COLO668 (cell line): ENCODE measurements around the gene AUTS2.
"Not testable (repeated sequence)": the region's sequence is repeated elsewhere in the genome, so short reads cannot be mapped to it uniquely, and the experiment has no call there.

Experiments used
- DNase-seq: peaks from one replicate; lab custom pipeline; 2025; ENCODE audit not compliant: unreplicated experiment; lab: John Stamatoyannopoulos, UW

Gene AUTS2

DNA sequence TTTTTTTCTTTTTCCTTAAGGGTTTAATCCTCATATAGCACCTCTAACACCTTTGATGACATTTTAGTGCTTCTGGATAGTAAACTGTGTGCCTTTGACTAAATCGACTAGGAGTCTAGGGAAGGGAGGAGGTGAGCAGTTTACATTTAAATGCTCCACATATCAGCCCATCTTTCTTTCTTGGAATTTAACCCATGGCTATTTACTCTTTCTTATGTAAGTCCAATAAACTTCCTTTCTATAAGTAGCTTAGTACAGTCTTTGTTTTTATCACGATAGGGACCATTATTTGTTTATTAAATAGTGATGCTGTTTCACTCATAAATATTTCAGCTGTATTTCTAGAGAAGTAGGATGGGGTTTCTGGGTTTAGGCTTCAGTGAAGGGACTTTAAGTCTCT is 669.9 kb downstream of the AUTS2 start:
- no peak for DNase-seq

DNA sequence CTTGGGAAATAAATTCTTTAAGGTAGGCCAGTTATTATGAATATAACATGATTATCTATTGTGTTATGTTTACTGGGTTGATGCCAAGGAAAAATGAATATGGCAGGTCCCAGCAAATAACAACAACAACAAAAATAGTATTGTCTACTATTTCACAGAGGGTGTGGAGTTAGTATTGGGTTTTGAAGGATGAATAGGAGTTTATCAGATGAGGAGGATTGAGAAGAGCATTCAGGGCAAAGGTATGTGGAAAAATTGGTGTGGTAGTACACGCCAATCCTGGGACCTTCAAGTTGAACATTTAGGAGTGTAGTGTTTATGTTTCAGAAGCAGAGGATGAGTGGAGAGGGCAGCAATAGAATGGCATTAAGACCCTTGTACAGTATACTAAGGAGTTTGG is 671.9 kb downstream of the AUTS2 start:
- no peak for DNase-seq

- DNase-seq = no peak
Measured at GRCh38 chr7:70271617-70272081, 673.4 kb downstream of the AUTS2 start.

DNA sequence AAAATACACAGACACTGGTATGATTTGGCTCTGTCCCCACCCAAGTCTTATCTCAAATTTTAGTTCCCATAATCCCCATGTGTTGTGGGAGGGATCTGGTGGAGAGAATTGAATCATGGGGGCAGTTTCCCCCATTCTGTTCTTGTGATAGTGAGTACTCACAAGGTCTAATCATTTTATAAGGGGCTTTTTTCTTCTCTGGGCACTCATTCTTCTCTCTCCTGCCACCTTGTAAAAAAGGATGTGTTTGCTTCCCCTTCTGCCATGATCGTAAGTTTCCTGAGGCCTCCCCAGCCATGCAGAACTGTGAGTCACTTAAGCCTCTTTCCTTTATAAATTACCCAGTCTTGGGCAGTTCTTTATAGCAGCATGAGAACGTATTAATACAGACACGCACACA is 677.3 kb downstream of the AUTS2 start:
- DNase-seq = not testable (repeated sequence)

DNA sequence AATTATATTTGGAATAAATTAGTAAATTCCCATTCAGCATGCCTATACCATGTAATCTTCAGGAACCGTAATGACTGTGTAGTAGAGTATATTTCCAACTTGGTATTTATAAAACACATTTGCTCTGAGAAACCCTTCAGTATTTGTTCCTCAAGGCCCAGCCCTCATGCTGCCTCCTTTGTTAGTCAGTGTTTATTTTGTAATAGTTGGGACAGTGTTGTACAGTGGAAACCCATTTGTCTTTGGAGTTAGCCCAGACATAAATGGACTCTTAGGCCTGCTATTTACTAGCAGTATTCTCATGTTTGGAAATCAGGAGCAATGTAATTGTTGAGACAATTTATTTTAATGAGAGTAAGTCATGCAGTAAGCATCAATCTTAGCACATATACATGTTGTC is 686.9 kb downstream of the AUTS2 start:
- DNase-seq = no peak

GRCh38 chr7:70285854-70286253 is 687.6 kb downstream of the AUTS2 start:
- no peak for DNase-seq

- no peak for DNase-seq
Measured at GRCh38 chr7:70288781-70289456, 690.6 kb downstream of the AUTS2 start.

DNA sequence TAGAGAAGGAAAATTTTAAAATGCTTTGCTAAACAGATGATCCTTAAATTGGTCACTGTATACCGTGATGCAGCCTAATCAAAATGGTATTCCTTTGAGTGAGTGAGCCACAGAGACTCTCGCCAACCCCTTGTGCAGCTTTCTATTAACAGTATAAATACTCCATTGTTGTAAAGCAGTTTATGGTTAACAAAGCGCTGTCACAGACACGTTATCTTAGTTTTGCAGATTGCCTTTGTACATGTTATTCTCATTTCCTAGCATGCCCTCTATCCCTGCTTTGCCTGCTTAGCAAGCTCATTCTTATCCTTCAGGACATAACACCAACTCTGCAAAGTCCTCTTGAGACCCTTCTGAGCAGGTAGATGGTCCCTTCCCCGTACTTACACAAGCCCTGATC is 694.4 kb downstream of the AUTS2 start:
- no peak for DNase-seq

- DNase-seq = no peak
Measured at GRCh38 chr7:70294211-70294911, 696.1 kb downstream of the AUTS2 start.

GRCh38 chr7:70298780-70299471 is 700.7 kb downstream of the AUTS2 start:
- no peak for DNase-seq

GRCh38 chr7:70299472-70299807 is 701.2 kb downstream of the AUTS2 start:
- DNase-seq = no peak

GRCh38 chr7:70301673-70302185 is 703.5 kb downstream of the AUTS2 start:
- DNase-seq = no peak

- DNase-seq = no peak
Measured at GRCh38 chr7:70303309-70303708, 705.0 kb downstream of the AUTS2 start.

DNA sequence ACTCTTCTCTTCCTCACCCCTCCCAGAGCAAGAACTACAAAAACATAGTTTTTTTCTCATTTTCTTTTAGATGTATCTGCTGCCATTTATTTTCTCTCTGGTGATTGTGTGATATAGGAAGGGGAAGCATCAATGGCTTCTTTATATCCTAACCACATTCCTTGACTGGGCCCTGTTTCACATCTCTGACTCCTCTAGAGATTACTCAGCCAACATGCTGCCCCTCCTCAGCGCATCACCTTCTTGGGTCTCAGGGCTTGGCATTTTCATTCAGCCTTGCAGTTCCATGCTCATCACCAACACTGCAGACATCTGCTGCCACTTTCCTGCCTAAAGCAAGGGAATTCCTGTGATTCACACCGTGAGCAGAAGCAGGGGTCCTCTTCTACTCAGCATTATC is 705.5 kb downstream of the AUTS2 start:
- no peak for DNase-seq

- no peak for DNase-seq
Measured at GRCh38 chr7:70306173-70306572, 707.9 kb downstream of the AUTS2 start.

DNA sequence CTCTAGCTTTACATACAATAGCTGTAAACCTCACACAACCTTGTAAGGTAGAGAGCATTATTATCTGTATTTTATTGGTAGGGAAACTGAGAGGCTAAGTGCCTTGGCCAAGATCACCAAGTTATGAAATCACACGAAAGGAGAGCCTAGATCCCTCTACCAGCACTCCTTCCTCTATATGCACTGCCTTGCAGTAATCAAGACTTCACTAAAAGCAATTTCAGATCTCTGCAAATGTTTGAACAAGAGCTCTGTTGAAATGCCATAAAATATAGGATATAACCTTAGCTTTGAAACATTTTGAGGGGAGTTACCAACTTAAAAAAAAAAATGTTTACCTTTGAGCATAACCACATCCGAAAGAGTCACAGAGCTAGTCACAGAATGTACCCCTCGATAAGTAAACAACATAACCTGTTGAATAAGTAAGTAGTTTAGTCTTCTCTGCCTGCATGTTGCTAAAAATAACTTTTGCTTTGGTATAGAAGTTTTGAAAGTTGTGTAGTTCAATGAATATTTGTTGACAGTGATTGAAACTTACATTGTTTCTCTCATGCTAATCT is 709.4 kb downstream of the AUTS2 start:
- no peak for DNase-seq

GRCh38 chr7:70312336-70312735 is 714.1 kb downstream of the AUTS2 start:
- no peak for DNase-seq

DNA sequence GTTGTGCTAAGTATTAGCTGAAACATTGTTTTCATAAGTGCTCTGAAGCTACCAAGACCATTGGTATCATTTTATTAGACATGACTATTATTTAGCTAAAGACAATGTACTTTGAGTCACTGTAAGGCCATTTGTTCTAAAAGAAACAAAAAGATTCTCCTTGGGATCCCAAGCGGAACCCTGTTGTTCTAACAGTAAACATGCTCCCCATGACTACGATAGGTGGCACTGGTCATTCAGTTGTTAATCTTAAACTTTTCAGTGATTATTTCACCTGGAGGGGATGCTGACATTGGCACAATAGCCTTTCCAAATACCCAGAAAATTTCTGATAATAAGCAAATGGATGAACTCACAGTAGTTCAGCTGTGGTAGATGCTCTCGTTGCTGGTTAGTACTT is 715.0 kb downstream of the AUTS2 start:
- no peak for DNase-seq

GRCh38 chr7:70313687-70314086 is 715.4 kb downstream of the AUTS2 start:
- no peak for DNase-seq

GRCh38 chr7:70314221-70314620 is 715.9 kb downstream of the AUTS2 start:
- DNase-seq = no peak

GRCh38 chr7:70316745-70317144 is 718.5 kb downstream of the AUTS2 start:
- DNase-seq = no peak

DNA sequence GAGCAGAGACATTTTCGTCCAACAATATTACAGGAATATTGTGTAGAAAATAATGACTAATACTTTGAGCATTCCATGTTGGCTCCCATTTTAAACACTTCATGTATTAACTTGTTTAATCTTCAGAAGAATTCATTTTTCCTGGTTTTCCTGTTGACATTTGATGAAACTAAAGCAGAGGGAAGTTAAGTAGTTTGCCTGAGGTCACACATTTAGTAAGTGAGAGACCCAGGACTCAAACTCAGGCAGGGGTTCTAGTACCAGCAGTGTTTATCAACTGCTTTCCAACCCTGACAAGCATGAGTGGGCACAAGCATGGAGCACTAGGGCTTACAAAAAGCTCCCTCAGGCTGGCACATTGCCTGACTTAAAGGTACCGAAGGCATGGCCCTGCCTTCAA is 719.1 kb downstream of the AUTS2 start:
- DNase-seq = no peak
